NCI-H446 (cell line): ENCODE measurements around the gene FGF1.
"Not testable (repeated sequence)": the region's sequence is repeated elsewhere in the genome, so short reads cannot be mapped to it uniquely, and the experiment has no call there.

Source experiments
- DNase-seq, 2 experiments: peaks; one replicate each; lab custom pipeline; 2025; lab: John Stamatoyannopoulos, UW

FGF1 gene

GRCh38 chr5:142668336-142668735, 17.6 kb downstream of the FGF1 start:
- DNase-seq: no peak

GRCh38 chr5:142667831-142668230, 18.1 kb downstream of the FGF1 start:
- DNase-seq: no peak

- no peak for DNase-seq
These were observed 21.3 kb downstream of the FGF1 start for GRCh38 chr5:142664636-142665035.

- DNase-seq: no peak
These were observed 21.8 kb downstream of the FGF1 start for GRCh38 chr5:142664067-142664466.

- DNase-seq: no peak
These were observed 22.6 kb downstream of the FGF1 start for GRCh38 chr5:142663246-142663645.

GRCh38 chr5:142661957-142662356, 23.9 kb downstream of the FGF1 start:
- no peak for DNase-seq

- DNase-seq: no peak
These were observed 24.7 kb downstream of the FGF1 start for GRCh38 chr5:142661143-142661542.

GRCh38 chr5:142660731-142661130, 25.2 kb downstream of the FGF1 start:
- no peak for DNase-seq

- DNase-seq: no peak
These were observed 25.7 kb downstream of the FGF1 start for GRCh38 chr5:142660196-142660595.

- DNase-seq: no peak
These were observed 26.5 kb downstream of the FGF1 start for GRCh38 chr5:142659405-142659804.

- DNase-seq: no peak
These were observed 27.6 kb downstream of the FGF1 start for GRCh38 chr5:142658278-142658677.

GRCh38 chr5:142657446-142657845, 28.4 kb downstream of the FGF1 start:
- no peak for DNase-seq

GRCh38 chr5:142655339-142656267, 30.3 kb downstream of the FGF1 start:
- peak in 1 of 2 experiments; percentile 73 for DNase-seq

- DNase-seq: no peak
These were observed 31.3 kb downstream of the FGF1 start for GRCh38 chr5:142654578-142655058.

GRCh38 chr5:142653321-142653720, 32.6 kb downstream of the FGF1 start:
- DNase-seq: no peak

- no peak for DNase-seq
These were observed 33.3 kb downstream of the FGF1 start for GRCh38 chr5:142652563-142652962.

- DNase-seq: no peak
These were observed 35.0 kb downstream of the FGF1 start for GRCh38 chr5:142650881-142651280.

GRCh38 chr5:142650060-142650459, 35.8 kb downstream of the FGF1 start:
- no peak for DNase-seq

GRCh38 chr5:142648108-142648507, 37.8 kb downstream of the FGF1 start:
- not testable (repeated sequence) for DNase-seq

GRCh38 chr5:142645456-142645855, 40.4 kb downstream of the FGF1 start:
- DNase-seq: no peak

GRCh38 chr5:142644640-142645361, 41.1 kb downstream of the FGF1 start:
- DNase-seq: peak in 1 of 2 experiments; percentile 14

- DNase-seq: no peak
These were observed 41.8 kb downstream of the FGF1 start for GRCh38 chr5:142644127-142644526.

GRCh38 chr5:142643634-142644033, 42.3 kb downstream of the FGF1 start:
- DNase-seq: no peak
